A549 (cell line): ENCODE results near the gene TMEM138. TPM values are rescaled to one million over a fixed set of nuclear protein-coding genes. Genes with fewer than 3 reads are reported as not detected.

ENCODE experiments used
- ATAC-seq, 2 experiments: fragments of 200-7000 bp in 1 of 2; fragments of >200 bp in 1 of 2; cut with Nextera tagmentation in 1 of 2; cut with Tn5 transposase in 1 of 2; 3 replicates each; pipeline versions ENCODE4 v1.8.0 to v1.9.1; 2018 to 2020; ENCODE audit warnings: mild to moderate bottlenecking in 1 of 2, moderate library complexity in 1 of 2
- CTCF ChIA-PET: fragments of 300-600 bp; sonication (Branson Sonifier 250); formaldehyde crosslinking; extraction: SDS; loops from one replicate; lab custom pipeline; 2021; ENCODE audit warnings: antibody characterized with exemption, inconsistent platforms; lab: Yijun Ruan, JAX
- POLR2A ChIA-PET: fragments of 350-600 bp; formaldehyde crosslinking; extraction: SDS; loops from one replicate; lab custom pipeline; 2021; ENCODE audit warnings: antibody characterized with exemption, inconsistent platforms; lab: Yijun Ruan, JAX
- DNase-seq, 2 experiments: peaks; one replicate each; pipeline versions ENCODE4 v3.0.0 to v3.0.0-alpha.2; 2011 to 2016; ENCODE audit warnings: low read depth in 1 of 2, low spot score in 1 of 2
- FAIRE-seq: peaks from 2 replicates; lab custom pipeline; 2011; peaks lifted over from hg19 to GRCh38; lab: Jason Lieb, UNC
- H3K27ac ChIP-seq, 2 experiments: fragments of >200 bp; sonication (Bioruptor Twin); formaldehyde crosslinking; 3 replicates each; pipeline ENCODE4 v1.5.1; 2016 to 2017
- H3K4me1 ChIP-seq: fragments of >200 bp; sonication (Bioruptor Twin); formaldehyde crosslinking; 3 replicates; pipeline ENCODE4 v1.6.1; 2016
- H3K4me2 ChIP-seq: fragments of >200 bp; sonication (Bioruptor Twin); formaldehyde crosslinking; 3 replicates; pipeline ENCODE4 v1.6.1; 2016
- H3K4me3 ChIP-seq: fragments of >200 bp; sonication (Bioruptor Twin); formaldehyde crosslinking; 3 replicates; pipeline ENCODE4 v1.5.1; 2016
- H3K9me3 ChIP-seq: fragments of >200 bp; sonication (Bioruptor Twin); formaldehyde crosslinking; 3 replicates; pipeline ENCODE4 v1.6.1; 2016
- BCL3 ChIP-seq: fragments of >200 bp; sonication (Bioruptor Twin); formaldehyde crosslinking; IDR thresholded peaks from 3 replicates; pipeline ENCODE4 v1.6.1; 2016
- CBX8 ChIP-seq: fragments of 200-600 bp; sonication (generic); IDR thresholded peaks from 2 replicates; pipeline ENCODE4 v1.6.1; 2016
- CTCF ChIP-seq: fragments of >200 bp; sonication (Bioruptor Twin); formaldehyde crosslinking; IDR thresholded peaks from 3 replicates; pipeline ENCODE4 v1.5.1; 2016
- ELK1 ChIP-seq: fragments of 150-350 bp; IDR thresholded peaks from 2 replicates; pipeline ENCODE4 v1.6.1; 2014; ENCODE audit warnings: low read depth, mild to moderate bottlenecking, low read length
- FOXS1 ChIP-seq: fragments of 250-450 bp; sonication (Bioruptor Pico); IDR thresholded peaks from 2 replicates; pipeline ENCODE4 v1.5.0; 2020; ENCODE audit warnings: mild to moderate bottlenecking, moderate library complexity
- MAX ChIP-seq: IDR thresholded peaks from 2 replicates; pipeline ENCODE4 v1.6.1; 2012
- MAZ ChIP-seq: fragments of 150-350 bp; IDR thresholded peaks from 2 replicates; pipeline ENCODE4 v1.6.1; 2014; ENCODE audit warnings: antibody characterized with exemption, low read depth, low read length, borderline replicate concordance
- PBX3 ChIP-seq: IDR thresholded peaks from 2 replicates; pipeline ENCODE4 v1.6.1; 2012
- REST ChIP-seq: fragments of 200-600 bp; sonication (generic); IDR thresholded peaks from 2 replicates; pipeline ENCODE4 v1.6.1; 2016; ENCODE audit warnings: antibody characterized with exemption, mild to moderate bottlenecking, moderate library complexity
- WGBS: methylation state at CpG from one replicate; pipeline ENCODE4 v1.1.6; 2017; ENCODE audit errors: missing lambda C conversion rate; 5-methylcytosine and 5-hydroxymethylcytosine counted together
- polyA plus RNA-seq, 4 experiments: library from polyadenylated mRNA; depleted of rRNA in 3 of 4; stranded (reverse); fragments of >200 nt; fragmentation: RNase III in 1 of 4; extraction: RNeasy Plus Mini Kit Qiagen cat#74134 plus additional on column Dnase treatment in 1 of 4; gene quantifications; 2 replicates in 3 of 4; 3 replicates in 1 of 4; pipeline ENCODE4 v1.2.3, GENCODE V29; 2011 to 2017
- TF ChIP-seq, protein P1 (sequence below): fragments of 250-450 bp; sonication (Bioruptor Pico); IDR thresholded peaks from 2 replicates; pipeline ENCODE4 v1.5.0; 2021; ENCODE audit warnings: mild to moderate bottlenecking, moderate library complexity, borderline replicate concordance
- TF ChIP-seq, protein P2 (sequence below): fragments of 450-650 bp; IDR thresholded peaks from 2 replicates; pipeline ENCODE4 v1.6.1; 2014; ENCODE audit warnings: antibody characterized with exemption
- TF ChIP-seq, protein P3 (sequence below): IDR thresholded peaks from 2 replicates; pipeline ENCODE4 v1.6.1; 2012; ENCODE audit warnings: low read depth, borderline replicate concordance

Gene TMEM138
- polyA plus RNA-seq, 2 of the 4 experiments (the other 2 are of a cell fraction), result 80.3 to 143 TPM

DNA sequence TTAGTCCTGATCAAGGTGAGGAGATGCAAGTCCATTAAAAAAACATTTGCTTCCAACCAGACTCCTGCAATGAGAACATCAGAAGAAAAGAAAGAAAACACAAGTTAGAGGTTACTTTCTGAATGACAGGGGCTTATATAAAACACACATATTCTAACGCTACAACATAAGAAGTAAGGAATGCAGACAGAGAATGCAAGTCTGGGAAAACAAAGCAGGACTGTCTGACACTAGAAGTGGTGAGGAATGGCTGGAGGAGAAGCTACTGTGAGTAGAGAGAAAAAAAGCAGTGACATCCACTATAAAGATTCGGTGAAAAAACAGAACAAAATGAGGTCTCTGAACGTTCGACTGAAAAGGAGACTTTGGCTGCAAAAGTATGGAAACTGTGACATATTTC lies 42.5 kb downstream of the TMEM138 start:
- no peak overlapping the region for H3K4me3 ChIP-seq
- ChIA-PET CTCF (interaction anchor here (1.1 to 5.6 kb wide), 3 partner anchors 8 to 19 kb away, joined by 3 to 32 read pairs (median 4); no protein-coding TSS in a partner anchor), POLR2A (no interaction called here)
- TF ChIP-seq, protein P1, sequence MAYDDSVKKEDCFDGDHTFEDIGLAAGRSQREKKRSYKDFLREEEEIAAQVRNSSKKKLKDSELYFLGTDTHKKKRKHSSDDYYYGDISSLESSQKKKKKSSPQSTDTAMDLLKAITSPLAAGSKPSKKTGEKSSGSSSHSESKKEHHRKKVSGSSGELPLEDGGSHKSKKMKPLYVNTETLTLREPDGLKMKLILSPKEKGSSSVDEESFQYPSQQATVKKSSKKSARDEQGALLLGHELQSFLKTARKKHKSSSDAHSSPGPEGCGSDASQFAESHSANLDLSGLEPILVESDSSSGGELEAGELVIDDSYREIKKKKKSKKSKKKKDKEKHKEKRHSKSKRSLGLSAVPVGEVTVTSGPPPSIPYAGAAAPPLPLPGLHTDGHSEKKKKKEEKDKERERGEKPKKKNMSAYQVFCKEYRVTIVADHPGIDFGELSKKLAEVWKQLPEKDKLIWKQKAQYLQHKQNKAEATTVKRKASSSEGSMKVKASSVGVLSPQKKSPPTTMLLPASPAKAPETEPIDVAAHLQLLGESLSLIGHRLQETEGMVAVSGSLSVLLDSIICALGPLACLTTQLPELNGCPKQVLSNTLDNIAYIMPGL (CRISPR knock-in tag), result no peak
- TF ChIP-seq BCL3, result no peak
- TF ChIP-seq CBX8, result no peak
- TF ChIP-seq ELK1, result no peak
- TF ChIP-seq, protein P2, sequence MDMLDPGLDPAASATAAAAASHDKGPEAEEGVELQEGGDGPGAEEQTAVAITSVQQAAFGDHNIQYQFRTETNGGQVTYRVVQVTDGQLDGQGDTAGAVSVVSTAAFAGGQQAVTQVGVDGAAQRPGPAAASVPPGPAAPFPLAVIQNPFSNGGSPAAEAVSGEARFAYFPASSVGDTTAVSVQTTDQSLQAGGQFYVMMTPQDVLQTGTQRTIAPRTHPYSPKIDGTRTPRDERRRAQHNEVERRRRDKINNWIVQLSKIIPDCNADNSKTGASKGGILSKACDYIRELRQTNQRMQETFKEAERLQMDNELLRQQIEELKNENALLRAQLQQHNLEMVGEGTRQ, result no peak
- no peak for TF ChIP-seq CTCF
- no peak for TF ChIP-seq FOXS1 (CRISPR knock-in tag)
- ATAC-seq (no peak), DNase-seq (no peak), FAIRE-seq (no peak)
- H3K4me1 ChIP-seq, result no peaks in the 10 kb centered on the region
- no peak overlapping the region for H3K4me2 ChIP-seq
- H3K9me3 ChIP-seq, result no peaks in the 10 kb centered on the region
- WGBS, result 90% methylated on average over 4 of the region's 4 CpGs
- no peak overlapping the region for H3K27ac ChIP-seq

- H3K27ac ChIP-seq, result no peak overlapping the region
- H3K4me3 ChIP-seq, result no peak overlapping the region
- no peaks in the 10 kb centered on the region for H3K4me1 ChIP-seq
- no peak for DNase-seq
- no peaks in the 10 kb centered on the region for H3K9me3 ChIP-seq
- 93% methylated on average over 2 of the region's 2 CpGs for WGBS
- H3K4me2 ChIP-seq, result no peak overlapping the region
- no peak for ATAC-seq
- TF ChIP-seq MAZ (no peak), MAX (no peak), REST (no peak), PBX3 (no peak), CTCF (no peak)
- TF ChIP-seq, protein P3, sequence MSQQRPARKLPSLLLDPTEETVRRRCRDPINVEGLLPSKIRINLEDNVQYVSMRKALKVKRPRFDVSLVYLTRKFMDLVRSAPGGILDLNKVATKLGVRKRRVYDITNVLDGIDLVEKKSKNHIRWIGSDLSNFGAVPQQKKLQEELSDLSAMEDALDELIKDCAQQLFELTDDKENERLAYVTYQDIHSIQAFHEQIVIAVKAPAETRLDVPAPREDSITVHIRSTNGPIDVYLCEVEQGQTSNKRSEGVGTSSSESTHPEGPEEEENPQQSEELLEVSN, result no peak
- TF ChIP-seq, all 56 proteins: peak for 0
- CTCF ChIA-PET, result interaction anchor here (0.9 to 5.6 kb wide), 3 partner anchors 10 to 70 kb away, joined by 3 to 32 read pairs (median 4); no protein-coding TSS in a partner anchor
- no peak for FAIRE-seq
- POLR2A ChIA-PET, result interaction anchor here (0.6 kb wide), 1 partner anchor 136 kb away, joined by 5 read pairs; no protein-coding TSS in a partner anchor
Measured at GRCh38 chr11:61406067-61406466, 43.9 kb downstream of the TMEM138 start.
